ENCODE data around the gene OR7D2.
A peak's percentile ranks its signal among the peaks of the same experiment; 100 is the strongest.
"Not testable (repeated sequence)": the region's sequence is repeated elsewhere in the genome, so short reads cannot be mapped to it uniquely, and the experiment has no call there.

The OR7D2 gene

DNA sequence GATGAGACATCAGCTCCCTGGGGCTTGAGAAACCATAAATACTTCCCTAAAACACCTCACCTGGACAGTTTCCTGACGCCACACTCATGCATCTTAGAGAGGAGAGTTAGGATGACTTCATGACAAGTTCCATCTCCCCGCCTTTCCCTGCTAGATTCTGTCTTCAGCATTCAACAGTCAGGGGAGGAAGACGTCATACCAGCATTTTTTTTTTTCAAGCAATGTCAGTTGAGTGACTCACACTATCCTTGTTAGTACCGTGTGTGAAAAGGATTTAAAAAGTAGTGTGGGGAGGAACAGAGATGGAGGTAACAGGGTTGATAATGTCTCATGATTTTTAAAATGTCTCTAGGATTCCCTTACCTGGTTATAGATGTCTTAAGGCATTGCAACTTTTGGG lies at the start of gene OR7D2:
TSS of gene OR7D2 (plus strand) at position 79 of the 400 bp plus-strand sequence. CDS start 6,803 bp downstream, outside the sequence.
- no peak for DNase-seq

DNA sequence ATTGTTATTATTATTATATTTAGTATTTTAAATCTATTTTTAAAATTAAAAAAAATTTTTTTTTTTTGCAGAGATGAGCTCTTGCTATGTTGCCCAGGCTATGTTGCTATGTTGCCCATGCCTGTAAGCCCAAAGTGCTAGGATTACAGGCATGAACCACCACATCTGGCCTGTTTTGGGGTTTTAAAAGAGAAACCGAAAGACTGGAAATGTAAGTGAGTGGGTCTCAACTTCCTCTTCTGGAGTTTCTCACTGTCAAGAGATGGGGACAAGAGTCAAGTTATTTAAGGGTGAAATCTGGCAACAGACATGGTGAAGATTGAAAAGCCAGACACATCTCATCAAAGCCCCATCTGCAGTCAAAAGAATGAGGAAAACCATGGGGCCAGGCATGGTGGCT lies 47.8 kb upstream of the OR7D2 start:
- DNase-seq: no peak

DNA sequence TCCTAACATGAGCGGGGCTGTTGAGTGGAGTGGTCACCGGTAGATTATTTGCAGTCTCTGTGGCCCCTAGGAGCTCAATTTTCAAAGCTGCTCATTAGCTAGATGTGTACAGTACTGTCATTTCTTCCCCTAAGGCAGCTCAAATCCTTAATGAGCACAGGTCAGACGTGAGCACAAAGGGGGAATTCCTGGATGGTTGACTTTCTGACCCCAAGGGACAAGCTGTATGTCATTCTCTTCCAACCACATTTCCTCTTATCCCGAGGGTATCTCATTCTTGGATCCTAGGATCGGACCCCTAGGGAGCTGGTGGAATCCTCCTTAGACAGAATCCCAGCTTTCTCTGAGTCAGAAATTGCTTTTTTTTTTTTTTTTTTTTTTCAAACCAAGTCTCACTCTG lies 46.4 kb upstream of the OR7D2 start:
- DNase-seq: no peak

DNA sequence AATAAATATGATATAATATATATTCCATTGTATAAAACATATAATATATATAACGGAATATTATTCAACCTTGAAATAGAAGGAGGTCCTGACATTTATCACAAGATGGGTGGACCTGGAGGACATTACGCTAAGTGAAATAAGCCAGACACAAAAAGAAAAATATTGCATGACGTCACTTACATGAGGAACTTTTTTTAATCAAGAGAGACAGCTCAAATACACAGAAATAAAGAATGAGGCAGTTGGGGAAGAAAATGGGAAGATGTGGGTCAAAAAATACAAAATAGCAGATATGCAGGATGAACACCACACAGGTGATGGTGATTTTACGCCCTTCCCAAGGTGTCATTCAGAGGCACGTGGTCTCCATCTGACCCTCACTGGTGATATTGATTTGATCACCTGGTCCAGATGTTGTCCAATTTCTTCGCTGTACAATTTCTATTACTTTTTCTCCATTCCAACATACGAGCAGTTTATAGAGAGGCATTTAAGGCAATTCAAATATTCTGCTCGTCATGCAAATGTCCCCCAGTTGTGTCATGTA lies 39.1 kb upstream of the OR7D2 start:
- DNase-seq: no peak

DNA sequence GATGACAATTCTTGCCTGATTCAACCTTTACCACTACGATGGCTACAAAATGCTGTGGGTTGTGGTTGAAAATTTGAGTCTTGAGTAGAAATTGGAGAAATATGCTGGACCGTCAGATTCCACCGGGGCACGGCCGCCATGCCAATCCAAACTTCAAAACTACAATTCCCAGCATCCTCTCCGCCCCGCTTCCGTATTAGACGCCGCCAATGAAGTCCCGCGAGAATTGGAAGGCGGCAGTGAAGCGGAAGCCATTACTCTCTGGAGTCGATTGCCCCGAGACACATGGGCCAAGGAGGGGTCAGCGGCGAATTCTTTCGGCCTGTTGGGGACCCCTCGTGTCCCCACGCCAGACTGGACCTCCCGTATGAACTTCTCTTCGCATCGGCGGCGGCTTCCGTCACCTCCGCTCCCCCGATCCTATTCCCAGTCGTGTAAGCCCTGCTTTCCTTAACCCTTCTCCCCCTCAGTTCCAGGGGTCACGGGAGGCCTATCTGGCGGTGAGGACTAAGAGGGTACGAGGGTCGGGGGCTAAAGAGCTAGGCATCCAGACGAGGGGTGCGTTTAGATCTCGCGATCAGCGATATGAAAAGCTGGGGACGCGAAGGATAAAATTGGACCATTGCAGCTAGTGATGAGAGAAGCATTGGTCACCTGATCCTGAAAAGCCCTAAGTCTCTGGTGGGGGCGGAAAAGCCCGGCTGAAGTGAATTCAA lies 38.5 kb upstream of the OR7D2 start, which contains the start of gene ZNF317:
TSS of gene ZNF317 (plus strand) at position 239 of the 716 bp plus-strand sequence. CDS start 15,620 bp downstream, outside the sequence.
- peak; percentile 93 for DNase-seq

DNA sequence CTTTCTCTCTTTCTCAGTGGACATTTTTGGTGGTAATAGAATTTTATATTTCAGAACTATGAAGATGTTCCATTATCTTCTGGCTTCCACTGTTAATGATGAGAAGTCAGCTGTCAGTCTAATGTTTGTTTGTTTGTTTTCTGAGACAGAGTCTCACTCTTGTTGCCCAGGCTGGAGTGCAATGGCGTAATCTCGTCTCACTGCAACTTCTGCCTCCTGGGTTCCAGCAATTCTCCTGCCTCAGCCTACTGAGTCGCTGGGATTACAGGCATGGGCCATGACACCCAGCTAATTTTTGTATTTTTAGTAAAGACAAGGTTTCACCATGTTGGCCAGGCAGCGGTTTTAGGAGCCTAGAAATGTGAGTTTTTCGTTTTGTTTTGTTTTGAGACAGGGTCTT lies 33.9 kb upstream of the OR7D2 start:
- DNase-seq: no peak

DNA sequence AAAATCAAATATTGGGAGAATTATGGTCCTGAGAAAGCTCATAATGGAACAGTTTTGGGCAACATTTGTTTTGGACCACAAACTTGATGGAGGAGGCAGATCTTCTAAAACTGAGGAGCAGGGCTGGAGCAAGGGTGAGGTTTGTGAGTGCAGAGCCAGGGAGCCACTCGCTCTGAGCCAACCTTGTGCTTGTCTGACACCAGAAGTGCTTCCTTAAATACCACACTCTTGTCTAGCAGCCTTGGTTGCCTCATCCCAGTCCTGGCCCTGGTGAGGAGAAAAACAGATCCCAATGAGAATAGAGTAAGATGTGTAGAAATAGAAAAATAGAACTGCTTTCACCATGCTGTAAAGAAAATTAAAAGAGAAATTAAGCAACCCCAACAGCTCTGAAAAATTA lies 31.9 kb upstream of the OR7D2 start:
- DNase-seq: no peak

DNA sequence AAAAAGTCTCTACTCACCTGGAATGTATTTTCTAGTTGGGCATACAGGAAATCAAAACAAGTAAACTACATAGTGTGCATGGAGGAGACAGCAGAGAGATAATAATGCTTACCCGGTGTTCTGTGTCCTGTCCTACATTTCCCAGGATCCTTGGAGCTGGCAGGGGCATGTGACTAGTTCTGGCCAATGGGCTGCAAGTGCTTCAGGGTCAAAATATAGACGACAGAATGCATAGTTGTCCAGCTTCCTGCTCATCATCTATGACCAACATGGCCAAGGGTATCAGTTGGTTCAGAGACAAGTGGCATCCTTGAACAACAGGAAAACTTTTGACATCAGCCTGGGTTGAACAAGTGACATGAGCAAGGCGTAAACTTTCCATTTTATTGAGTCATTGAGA lies 30.1 kb upstream of the OR7D2 start:
- no peak for DNase-seq

DNA sequence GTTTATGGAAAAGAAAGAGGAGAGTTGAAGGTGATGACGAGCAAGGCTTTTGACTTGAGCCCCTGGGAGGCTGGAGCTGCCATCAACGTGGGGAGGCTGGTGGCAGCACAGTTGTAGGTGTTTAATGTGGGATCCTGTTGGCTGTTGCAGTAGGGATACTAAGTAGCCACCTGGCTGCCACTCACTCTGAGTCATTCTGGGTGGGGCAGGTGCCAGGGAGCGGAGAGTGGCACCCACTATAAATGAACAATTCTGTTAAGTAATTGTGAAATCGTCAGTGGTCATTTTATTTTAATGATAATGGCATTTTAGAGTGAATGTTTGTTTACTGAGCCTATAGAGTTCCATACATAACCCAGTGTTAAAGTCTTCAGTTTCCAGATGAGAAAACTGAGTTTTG lies 28.8 kb upstream of the OR7D2 start:
- DNase-seq: no peak

DNA sequence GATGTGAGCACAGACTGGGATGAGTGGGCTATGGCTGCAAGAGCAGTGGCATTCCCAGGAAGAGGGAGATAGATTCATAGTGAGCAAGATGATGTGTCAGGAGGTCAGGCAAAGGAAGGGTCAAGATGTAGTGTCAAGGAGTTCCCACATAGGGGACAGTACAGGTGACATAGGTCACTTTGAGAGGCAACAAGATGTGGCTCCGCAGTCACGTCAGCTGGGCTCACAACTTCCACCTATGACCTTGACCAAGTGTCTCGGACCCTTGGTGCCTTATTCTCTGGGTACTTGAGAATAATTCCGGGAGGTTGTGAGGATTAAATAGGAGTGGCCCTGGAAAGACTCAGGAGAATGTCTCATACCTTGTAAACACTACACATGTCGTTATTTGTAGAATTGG lies 28.1 kb upstream of the OR7D2 start:
- DNase-seq: no peak

DNA sequence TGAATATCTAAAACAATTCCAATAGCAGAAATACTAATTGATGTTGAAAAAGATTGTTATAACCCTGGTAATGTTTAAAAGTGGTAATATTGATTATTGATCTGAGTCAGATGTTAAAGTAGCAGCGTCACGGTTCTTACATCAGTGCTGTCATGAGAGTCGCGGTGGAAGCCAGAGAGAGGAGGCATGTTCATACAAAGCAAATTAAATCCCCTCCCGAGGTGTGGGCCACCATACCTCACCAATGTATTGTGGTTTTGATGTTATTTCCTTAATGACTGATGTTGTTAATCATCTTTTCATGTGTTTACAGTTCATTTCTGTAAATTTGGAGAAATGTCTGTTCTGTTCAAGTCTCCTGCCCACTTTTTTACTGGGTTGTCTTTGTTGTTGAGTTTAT lies 27.4 kb upstream of the OR7D2 start:
- DNase-seq: no peak

DNA sequence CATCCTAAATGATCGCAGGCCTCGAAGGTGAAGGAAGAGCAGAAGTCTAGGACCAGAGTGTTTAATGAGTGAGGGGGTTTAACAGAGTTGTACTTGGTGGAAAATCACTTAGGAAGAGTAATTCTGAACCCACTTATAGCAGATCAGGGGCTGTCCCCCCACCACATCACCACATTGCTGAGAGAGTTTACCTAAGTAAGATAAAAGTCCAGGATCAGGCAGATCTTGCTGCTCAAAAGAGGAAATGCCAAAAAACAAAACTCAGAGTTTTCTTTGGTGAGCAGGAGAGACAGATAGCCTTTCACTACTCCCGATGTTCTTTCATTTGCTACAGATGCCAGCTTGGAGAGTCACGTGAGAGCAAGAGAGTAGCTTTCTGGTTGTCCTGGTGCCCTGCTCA lies 23.2 kb upstream of the OR7D2 start:
- no peak for DNase-seq

DNA sequence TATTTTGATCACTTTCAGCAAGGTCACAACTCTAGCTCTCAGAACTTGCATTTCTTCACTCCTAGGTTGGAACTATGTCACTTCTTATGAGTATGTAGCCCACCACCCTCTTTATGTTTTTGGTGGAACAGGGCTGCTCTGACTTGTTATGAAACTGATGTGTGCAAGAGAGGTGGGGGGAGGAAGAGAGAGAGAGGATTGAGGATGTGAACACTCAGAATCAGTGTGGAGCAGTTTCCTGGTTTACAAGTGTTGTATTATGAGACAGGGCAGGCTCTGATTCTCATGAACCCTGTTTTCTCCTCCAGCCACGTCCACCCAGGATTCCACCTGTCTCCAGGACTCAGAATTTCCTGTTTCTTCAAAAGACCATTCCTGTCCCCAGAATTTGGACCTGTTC lies 22.5 kb upstream of the OR7D2 start:
- no peak for DNase-seq

DNA sequence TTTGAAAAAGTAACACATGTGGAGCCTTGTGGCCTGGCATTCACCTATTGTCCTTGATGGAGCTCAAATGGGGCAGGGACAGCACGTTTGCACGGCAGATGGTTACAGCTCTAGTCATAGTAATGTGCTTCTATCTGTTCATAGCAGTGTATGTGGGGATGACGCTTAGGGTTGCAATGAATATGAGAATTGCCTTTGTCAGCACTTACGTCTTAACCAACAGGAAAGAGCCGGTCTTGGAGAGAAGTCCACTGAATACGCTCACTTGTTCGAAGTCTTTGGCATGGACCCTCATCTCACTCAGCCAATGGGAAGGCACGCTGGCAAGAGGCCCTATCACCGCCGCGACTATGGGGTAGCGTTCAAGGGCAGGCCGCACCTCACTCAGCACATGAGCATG lies 18.9 kb upstream of the OR7D2 start:
- DNase-seq: no peak

DNA sequence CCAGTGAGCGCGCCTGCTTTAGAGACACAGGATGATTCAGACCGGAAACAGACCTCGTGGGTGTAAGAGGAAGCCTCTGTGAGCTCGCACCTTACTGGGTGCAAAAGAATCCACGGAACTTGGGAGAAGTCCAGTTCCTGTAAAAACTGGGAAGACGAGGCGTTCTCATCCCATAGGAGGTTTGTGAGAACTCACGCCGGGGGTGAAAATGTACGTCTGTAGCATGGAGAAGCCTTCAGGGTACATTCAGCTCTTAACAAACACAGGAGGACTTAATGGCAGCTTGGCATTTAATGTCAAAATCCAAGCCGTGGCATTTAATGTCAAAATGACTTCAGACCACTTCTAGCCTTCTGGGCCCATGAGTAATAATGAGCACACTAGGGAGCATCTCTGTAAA lies 17.4 kb upstream of the OR7D2 start:
- DNase-seq: no peak

DNA sequence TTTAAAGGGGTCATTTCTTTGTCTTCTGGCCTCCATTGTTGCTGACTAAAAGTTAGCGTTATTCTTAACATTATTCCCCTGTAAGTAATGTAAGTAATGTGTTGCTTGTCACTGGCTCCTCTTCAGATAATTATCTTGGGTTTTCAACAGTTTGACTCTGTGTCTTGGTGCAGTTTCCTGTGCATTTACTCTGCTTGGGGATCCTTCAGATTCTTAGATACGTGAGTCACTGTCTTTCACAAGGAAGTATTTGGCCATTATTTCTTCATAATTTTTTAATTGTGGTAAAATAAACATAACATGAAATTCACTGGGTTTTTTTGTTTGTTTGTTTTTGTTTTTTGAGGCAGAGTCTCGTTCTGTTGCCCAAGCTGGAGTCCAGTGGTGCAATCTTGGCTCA lies 13.5 kb upstream of the OR7D2 start:
- DNase-seq: no peak

DNA sequence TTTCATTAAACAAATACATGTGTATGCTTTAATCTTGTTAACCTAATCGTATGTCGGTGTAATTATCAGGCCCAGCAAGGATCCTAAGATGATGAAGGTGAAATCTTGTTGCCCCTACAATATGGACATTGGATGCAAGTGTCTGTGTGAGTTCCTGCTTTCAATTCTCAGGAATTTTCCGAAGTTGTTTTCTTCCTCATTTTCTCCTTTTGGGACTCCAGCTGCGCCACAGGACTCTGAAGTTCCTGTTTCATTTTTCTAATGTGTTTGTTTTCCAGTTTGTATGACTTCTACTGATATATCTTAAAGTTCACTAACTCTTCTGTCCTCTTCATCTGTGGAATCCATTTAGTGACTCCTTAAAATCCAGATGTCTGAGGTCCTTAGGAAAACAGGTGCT lies 11.9 kb upstream of the OR7D2 start:
- DNase-seq: no peak

DNA sequence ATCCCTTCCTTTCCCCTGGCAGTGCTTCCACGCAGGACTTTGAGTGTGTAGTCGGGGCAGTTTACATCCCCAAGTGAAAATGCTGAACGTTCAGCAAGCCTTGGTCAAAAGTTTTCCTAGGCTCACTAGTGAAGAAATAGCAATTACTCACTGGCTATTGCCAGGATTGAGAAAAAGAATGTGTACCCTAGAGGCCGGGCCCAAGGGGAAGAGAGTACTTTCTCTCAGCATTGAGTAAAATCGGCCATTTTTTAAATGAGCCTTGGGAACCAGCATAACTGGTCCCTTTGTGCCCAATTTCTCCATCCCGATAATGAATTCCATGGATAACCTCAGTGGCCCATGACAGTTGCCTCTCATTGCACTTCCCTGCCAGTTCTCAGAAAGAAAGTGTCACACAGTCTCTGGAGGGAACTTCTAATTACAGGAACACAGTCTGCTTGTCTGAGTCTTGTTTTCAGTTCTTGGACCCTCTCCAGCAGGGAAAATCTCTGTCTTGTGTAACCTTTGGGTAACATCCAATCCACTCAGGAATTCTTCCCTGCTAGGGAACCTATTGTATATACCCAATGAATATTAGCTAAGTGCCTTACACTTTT lies 7.3 kb upstream of the OR7D2 start:
- no peak for DNase-seq

DNA sequence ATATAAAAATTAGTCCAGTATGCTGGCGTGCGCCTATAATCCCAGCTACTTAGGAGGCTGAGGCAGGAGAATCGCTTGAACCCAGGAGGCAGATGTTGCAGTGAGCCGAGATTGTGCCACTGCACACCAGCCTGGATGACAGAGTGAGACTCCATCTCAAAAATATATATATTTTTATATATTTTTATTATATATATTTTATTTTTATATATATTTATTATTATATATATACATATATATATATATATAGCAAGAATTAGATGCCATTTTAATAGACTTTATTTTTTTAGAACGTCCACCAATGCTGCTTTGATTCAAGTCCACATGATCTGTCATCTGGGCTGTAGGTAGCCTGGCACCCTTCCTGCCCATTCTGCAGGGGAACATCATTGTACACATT lies 3.5 kb upstream of the OR7D2 start:
- no peak for DNase-seq

DNA sequence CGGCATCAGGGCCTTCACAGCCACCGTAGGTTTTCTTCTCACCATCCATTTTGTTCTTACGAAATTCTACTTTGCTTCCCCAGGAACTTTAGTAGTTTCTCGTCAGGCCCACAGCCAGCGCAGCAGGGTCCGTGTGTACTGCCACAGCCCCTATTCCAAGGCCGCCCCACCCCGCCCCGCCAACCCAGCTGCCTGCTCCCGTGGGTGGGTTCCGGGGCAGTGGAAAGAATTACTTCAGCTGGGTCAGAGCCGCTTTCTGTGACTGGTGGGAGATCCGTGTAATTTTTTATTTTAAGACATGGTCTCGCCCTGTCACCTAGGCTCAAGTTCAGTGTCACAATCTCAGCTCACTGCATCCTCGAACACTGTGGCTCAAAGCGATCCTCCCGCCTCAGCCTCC lies 4.2 kb downstream of the OR7D2 start:
- DNase-seq: no peak

DNA sequence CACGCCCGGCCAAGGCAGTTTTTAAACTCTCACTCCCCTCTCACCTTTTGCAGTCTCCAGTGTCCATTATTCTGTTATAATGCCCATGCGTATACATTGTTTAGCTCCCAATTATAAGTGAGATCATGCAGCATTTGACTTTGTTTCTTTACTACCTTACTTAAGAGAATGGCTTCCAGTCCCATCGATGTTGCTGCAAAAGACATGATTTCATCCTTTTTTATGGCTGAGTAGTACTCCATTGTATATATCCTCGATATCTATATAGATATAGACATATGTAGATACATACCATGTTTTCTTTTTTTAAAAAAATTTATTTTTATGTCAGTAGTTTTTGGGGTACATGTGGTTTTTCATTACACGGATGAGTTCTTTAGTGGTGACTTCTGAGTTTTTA lies 8.4 kb downstream of the OR7D2 start:
- no peak for DNase-seq

DNA sequence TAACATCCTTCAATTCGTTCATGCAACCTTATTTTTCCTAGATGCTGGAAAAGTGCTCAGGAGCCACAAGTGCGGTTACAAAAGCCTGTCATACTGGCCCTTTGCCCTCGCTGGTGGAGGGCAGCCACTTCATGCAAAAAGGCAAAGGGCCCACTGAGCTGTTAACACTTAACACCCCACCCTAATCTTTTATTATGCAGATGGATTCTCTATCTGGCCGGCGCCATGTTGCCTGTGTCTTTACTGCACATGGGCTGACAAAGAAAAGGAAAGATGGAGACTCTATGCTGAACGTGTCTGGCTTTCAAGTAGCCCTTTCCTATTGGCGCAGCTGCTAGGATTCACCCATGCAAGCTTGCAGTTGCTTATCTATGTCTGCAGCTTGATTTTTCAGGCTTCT lies 10.8 kb downstream of the OR7D2 start:
- no peak for DNase-seq

DNA sequence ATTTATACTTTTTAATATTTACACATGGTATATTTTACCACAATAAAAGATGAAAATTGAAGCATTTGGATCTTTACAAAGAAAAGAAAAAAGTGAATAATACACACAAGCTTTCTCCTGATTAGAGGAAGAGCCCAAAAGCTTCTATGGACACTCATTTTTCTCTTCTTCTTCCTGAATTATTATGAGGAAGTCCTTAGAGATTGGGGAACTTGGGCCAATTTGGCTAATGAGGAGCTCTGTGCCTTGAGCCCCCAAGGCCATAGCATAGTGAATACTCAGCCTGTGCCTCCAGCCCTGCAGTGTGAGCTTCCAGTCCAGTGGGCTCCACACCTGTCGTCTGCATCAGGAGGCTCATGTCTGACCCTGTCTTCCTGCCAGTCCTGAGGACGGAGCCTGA lies 19.3 kb downstream of the OR7D2 start:
- not testable (repeated sequence) for DNase-seq

DNA sequence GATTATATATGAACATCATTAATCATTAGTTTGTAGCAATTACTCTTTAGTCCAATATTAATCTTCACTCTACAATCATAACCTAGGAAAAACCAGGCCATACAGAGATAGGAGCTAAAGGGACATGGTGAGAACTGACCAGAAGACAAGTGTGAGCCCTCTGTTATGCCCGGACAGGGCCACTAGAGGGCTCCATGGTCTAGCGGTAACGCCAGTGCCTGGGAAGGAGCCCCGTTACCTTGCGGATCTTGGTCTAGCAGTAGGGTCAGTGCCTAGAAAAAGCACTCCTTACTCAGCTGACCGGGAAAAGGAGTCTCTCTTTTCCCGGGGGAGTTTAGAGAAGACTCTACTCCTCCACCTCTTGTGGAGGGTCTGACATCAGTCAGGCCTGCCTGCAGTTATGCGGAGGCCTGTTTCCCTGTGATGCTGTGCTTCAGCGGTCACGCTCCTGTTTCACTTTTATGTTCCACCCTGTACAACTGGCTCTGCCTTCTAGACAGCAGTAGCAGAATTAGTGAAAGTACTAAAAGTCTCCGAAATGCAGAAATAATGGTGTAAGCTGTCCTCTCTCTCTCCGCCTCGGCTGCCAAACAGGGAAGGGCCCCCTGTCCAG lies 26.8 kb downstream of the OR7D2 start:
- DNase-seq: peak; percentile 74
